ENCODE measurements around the gene C2orf49.

- TF ChIP-seq POLR2AphosphoS5 (IDR thresholded peaks at IDR 0.05; ENCODE audit: insufficient read depth, low read depth, low read length) (no peak), MYC (IDR thresholded peaks at IDR 0.05; ENCODE audit: low read depth, low read length) (no peak), POLR2A (IDR thresholded peaks at IDR 0.05; ENCODE audit: low read depth, low read length) (no peak), EZH2 (IDR thresholded peaks at IDR 0.05; ENCODE audit: borderline replicate concordance, low read depth, low read length, severe bottlenecking) (no peak), JUN (IDR thresholded peaks at IDR 0.05; ENCODE audit: borderline replicate concordance, insufficient read depth, insufficient read length, low read depth) (no peak), FOS (IDR thresholded peaks at IDR 0.05; ENCODE audit: borderline replicate concordance, insufficient read depth, low read length) (no peak)
- TF ChIP-seq, protein P1, sequence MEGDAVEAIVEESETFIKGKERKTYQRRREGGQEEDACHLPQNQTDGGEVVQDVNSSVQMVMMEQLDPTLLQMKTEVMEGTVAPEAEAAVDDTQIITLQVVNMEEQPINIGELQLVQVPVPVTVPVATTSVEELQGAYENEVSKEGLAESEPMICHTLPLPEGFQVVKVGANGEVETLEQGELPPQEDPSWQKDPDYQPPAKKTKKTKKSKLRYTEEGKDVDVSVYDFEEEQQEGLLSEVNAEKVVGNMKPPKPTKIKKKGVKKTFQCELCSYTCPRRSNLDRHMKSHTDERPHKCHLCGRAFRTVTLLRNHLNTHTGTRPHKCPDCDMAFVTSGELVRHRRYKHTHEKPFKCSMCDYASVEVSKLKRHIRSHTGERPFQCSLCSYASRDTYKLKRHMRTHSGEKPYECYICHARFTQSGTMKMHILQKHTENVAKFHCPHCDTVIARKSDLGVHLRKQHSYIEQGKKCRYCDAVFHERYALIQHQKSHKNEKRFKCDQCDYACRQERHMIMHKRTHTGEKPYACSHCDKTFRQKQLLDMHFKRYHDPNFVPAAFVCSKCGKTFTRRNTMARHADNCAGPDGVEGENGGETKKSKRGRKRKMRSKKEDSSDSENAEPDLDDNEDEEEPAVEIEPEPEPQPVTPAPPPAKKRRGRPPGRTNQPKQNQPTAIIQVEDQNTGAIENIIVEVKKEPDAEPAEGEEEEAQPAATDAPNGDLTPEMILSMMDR (IDR thresholded peaks at IDR 0.05; ENCODE audit: extremely low read depth in 1 of 2, insufficient read depth in 1 of 2, low read depth in 1 of 2, low read length in 2 of 2), result no peak
- TF ChIP-seq, protein P2, sequence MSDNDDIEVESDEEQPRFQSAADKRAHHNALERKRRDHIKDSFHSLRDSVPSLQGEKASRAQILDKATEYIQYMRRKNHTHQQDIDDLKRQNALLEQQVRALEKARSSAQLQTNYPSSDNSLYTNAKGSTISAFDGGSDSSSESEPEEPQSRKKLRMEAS (IDR thresholded peaks at IDR 0.05; ENCODE audit: insufficient read depth, insufficient read length), result no peak
Observed at GRCh38 chr2:105391058-105391627, 53.8 kb downstream of the C2orf49 start.

Data from endothelial cell of umbilical vein (primary cell).